Panc1 (cell line): ENCODE results near the gene C5AR2. TPM values are rescaled to one million over a fixed set of nuclear protein-coding genes. Genes with fewer than 3 reads are reported as not detected.

Experiments used
- ATAC-seq: fragments of 200-7000 bp; cut with Tn5 transposase; 2 replicates; pipeline ENCODE4 v1.9.1; 2020; ENCODE audit warnings: mild to moderate bottlenecking, moderate library complexity
- BruUV-seq: library from RNA; stranded (reverse); fragments of 400-500 nt; replicated peaks from 2 replicates; lab custom pipeline; 2021; lab: Mats Ljungman, UMichigan
- CTCF ChIA-PET: fragments of 300-600 bp; sonication (Branson Sonifier 250); formaldehyde crosslinking; loops from one replicate; lab custom pipeline; 2022; ENCODE audit warnings: antibody characterized with exemption; lab: Charles Lee
- POLR2A ChIA-PET: fragments of 300-600 bp; sonication (Branson Sonifier 250); formaldehyde crosslinking; loops from one replicate; lab custom pipeline; 2022; ENCODE audit warnings: antibody characterized with exemption; lab: Charles Lee
- DNase-seq: peaks from one replicate; pipeline ENCODE4 v3.0.0-alpha.2; 2010; ENCODE audit warnings: low read depth, low spot score
- H3K27ac ChIP-seq: 2 replicates; pipeline ENCODE4 v1.5.1; 2011; ENCODE audit warnings: mild to moderate bottlenecking, low read length, inconsistent platforms
- H3K27me3 ChIP-seq: fragments of 200-500 bp; sonication (Bioruptor generic); 2 replicates; pipeline ENCODE4 v1.6.0; 2014; ENCODE audit warnings: low read length, inconsistent platforms; ENCODE audit not compliant: control insufficient read depth, insufficient read depth
- H3K36me3 ChIP-seq: fragments of 200-500 bp; sonication (Bioruptor generic); 2 replicates; pipeline ENCODE4 v1.5.1; 2014; ENCODE audit warnings: inconsistent platforms, mild to moderate bottlenecking, low read length, moderate library complexity; ENCODE audit not compliant: control insufficient read depth, insufficient read depth
- H3K4me1 ChIP-seq: 2 replicates; pipeline ENCODE4 v1.5.1; 2011; ENCODE audit warnings: inconsistent platforms, mild to moderate bottlenecking, low read length, moderate library complexity; ENCODE audit not compliant: control insufficient read depth, insufficient read depth
- H3K4me3 ChIP-seq, 2 experiments: 2 replicates each; pipeline ENCODE4 v1.5.1; 2011 to 2012; ENCODE audit warnings: low read depth in 2 of 2, low read length in 2 of 2, mild to moderate bottlenecking in 2 of 2, inconsistent platforms in 1 of 2, moderate library complexity in 1 of 2
- H3K9me3 ChIP-seq: fragments of 200-500 bp; sonication (Bioruptor generic); 2 replicates; pipeline ENCODE4 v1.5.1; 2014; ENCODE audit warnings: low read depth, mild to moderate bottlenecking, inconsistent platforms, low read length, moderate library complexity; ENCODE audit not compliant: control insufficient read depth, insufficient read depth
- CTCF ChIP-seq: fragments of 450-650 bp; IDR thresholded peaks from 2 replicates; pipeline ENCODE4 v1.5.1; 2017; ENCODE audit warnings: mild to moderate bottlenecking
- POLR2AphosphoS5 ChIP-seq: IDR thresholded peaks from 2 replicates; pipeline ENCODE4 v1.6.1; 2012; ENCODE audit warnings: mild to moderate bottlenecking, low read depth, low read length, moderate library complexity
- REST ChIP-seq, 2 experiments: IDR thresholded peaks; 2 replicates each; pipeline ENCODE4 v1.6.1; 2011 to 2012; ENCODE audit warnings: low read depth in 2 of 2, control low read depth in 1 of 2, low read length in 1 of 2, mild to moderate bottlenecking in 1 of 2, moderate library complexity in 1 of 2; ENCODE audit not compliant: insufficient read depth in 1 of 2
- SIN3A ChIP-seq: IDR thresholded peaks from 2 replicates; pipeline ENCODE4 v1.6.1; 2012; ENCODE audit warnings: low read depth, mild to moderate bottlenecking, low read length, moderate library complexity, borderline replicate concordance; ENCODE audit not compliant: insufficient read depth
- TCF7L2 ChIP-seq: IDR thresholded peaks from 2 replicates; pipeline ENCODE4 v1.6.1; 2011; ENCODE audit warnings: mild to moderate bottlenecking, low read depth, low read length, inconsistent platforms
- in situ Hi-C: cut with HindIII; loops from 2 replicates; pipeline ENCODE4 v1.10.0; 2016; ENCODE audit warnings: low sequenced_read_pairs, low pct_unique_long_range_greater_than_20kb
- intact Hi-C: fragments of 100-400 bp; cut with micrococcal nuclease; formaldehyde crosslinking; loops from one replicate; pipeline ENCODE4 v1.10.0; 2022; ENCODE audit not compliant: unreplicated experiment
- total RNA-seq: library from RNA; stranded (reverse); gene quantifications from one replicate; pipeline ENCODE4 v1.2.1, GENCODE V29; 2021; ENCODE audit not compliant: unreplicated experiment

The C5AR2 gene
- total RNA-seq, 1 experiment from 2014 or later: 0.03 TPM

GRCh38 chr19:47313754-47314295 is 18.1 kb upstream of the C5AR2 start:
- ATAC-seq (no peak), DNase-seq (no peak)
- Histone ChIP-seq H3K36me3 (no peaks in the 10 kb centered on the region), H3K4me3 (no peak overlapping the region), H3K27me3 (no peaks in the 10 kb centered on the region), H3K9me3 (no peaks in the 10 kb centered on the region), H3K27ac (no peak overlapping the region), H3K4me1 (0 out of 2 replicates have a peak, but pooled peaks cover 3% of the 10 kb centered on the region)
- intact Hi-C loops (no loop called here), in situ Hi-C loops (no loop called here)
- POLR2A ChIA-PET: no interaction called here
- CTCF ChIA-PET: no interaction called here
- BruUV-seq: no TSS peak
- TF ChIP-seq TCF7L2: no peak
- TF ChIP-seq SIN3A: no peak
- TF ChIP-seq POLR2AphosphoS5: no peak
- no peak for TF ChIP-seq REST (IDR thresholded peaks at IDR 0.05; ENCODE audit: insufficient read depth in 1 of 2, low read depth in 2 of 2, low read length in 1 of 2)
- TF ChIP-seq CTCF: no peak

GRCh38 chr19:47315125-47315821 is 16.7 kb upstream of the C5AR2 start:
- no peak overlapping the region for H3K27ac ChIP-seq
- ChIA-PET POLR2A (no interaction called here), CTCF (no interaction called here)
- H3K4me1 ChIP-seq: 0 out of 2 replicates have a peak, but pooled peaks cover 3% of the 10 kb centered on the region
- no peak overlapping the region for H3K4me3 ChIP-seq
- H3K36me3 ChIP-seq: no peaks in the 10 kb centered on the region
- intact Hi-C loops (no loop called here), in situ Hi-C loops (no loop called here)
- no peak for TF ChIP-seq REST (IDR thresholded peaks at IDR 0.05; ENCODE audit: insufficient read depth in 1 of 2, low read depth in 2 of 2, low read length in 1 of 2)
- TF ChIP-seq SIN3A: no peak
- TF ChIP-seq TCF7L2: no peak
- TF ChIP-seq CTCF: no peak
- no peak for TF ChIP-seq POLR2AphosphoS5
- H3K9me3 ChIP-seq: no peaks in the 10 kb centered on the region
- ATAC-seq (peak; percentile 93), DNase-seq (peak; percentile 65)
- BruUV-seq: no TSS peak
- no peaks in the 10 kb centered on the region for H3K27me3 ChIP-seq
